Epidermal melanocyte (primary cell): ENCODE measurements around the gene MRM2.

Source experiments
- DNase-seq: peaks from one replicate; pipeline ENCODE4 v3.0.0; 2011; ENCODE audit warnings: low spot score; ENCODE audit not compliant: insufficient read length

Gene MRM2

GRCh38 chr7:2266911-2267310, 24.9 kb upstream of the MRM2 start:
- peak; percentile 87 for DNase-seq

- DNase-seq, result no peak
Observed at GRCh38 chr7:2264158-2264557, 22.2 kb upstream of the MRM2 start.

GRCh38 chr7:2263176-2263575, 21.2 kb upstream of the MRM2 start:
- DNase-seq, result no peak

GRCh38 chr7:2261611-2262010, 19.6 kb upstream of the MRM2 start:
- no peak for DNase-seq

DNA sequence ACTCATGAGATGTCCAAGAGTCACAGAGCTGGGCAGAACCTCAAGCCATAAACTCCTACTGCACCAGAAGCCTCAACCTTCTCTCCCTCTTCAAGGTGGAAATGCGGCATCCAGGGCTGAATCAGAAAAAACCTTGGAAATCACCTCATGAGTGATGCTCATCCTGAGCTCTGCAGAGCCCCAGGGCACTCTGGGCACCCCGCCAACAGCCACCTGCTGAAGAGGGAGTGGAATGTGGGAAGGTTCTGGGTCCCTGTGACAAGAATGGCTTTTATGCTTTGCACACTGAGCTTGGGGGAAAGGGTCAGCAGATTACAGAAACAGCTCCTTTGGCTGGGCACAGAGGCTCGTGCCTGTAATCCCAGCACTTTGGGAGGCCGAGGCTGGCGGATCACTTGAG, 18.8 kb upstream of the MRM2 start:
- no peak for DNase-seq

DNA sequence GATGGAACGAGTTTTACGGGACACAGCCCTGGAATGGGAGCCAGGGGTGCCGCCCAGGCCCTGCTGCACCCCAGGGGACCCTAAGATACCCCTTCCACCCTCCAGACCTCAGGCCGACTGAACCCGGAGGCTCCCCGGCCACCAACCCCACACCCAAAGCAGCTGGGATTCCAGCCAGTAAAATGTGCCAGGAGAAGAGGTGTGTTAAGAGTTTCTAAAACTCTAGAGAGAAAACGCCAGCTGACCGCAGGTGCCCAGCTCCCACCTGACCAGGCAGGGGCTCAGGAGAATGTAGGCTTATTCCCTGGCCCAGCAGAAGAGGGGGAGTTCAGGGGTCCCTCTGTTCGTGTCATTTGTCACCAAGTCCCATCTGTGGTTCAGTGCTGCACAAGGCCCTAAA, 17.5 kb upstream of the MRM2 start:
- no peak for DNase-seq

DNA sequence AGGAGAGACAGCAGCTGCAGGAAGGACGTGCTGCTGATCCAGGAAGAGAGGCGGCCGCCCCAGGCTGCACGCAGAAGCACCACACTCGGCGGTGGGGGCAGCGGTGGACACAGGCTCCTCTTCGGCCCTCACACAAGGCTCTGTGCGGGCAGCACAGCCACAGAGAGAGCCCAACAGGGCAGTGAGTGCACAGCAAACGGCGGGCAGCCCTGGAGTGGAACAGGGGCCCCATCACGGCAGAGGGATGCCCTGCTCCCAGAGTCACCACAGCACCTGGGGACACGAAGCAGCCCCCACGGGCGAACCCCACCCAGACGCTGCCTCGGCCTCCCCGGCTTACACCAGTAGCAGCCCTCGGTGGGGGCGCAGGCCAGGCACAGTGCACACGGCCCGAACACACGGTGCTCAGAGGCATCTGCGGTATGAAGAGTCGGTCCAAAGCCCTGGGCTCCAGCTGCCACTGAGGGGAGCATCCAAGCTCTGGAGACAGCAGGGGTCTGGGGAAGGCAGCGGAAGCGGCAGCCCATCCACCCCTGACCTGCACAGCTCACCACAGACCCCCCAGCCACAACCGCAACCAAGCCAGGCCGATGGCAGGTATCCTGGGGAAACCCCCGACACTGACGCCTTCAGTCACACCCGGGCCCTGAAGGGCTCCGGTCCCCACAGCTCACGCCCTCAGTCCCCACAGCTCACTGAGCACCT, 16.8 kb upstream of the MRM2 start:
- no peak for DNase-seq

GRCh38 chr7:2257651-2258050, 15.6 kb upstream of the MRM2 start:
- DNase-seq, result no peak

GRCh38 chr7:2257046-2257551, 15.1 kb upstream of the MRM2 start:
- DNase-seq, result no peak

GRCh38 chr7:2256306-2257045, 14.5 kb upstream of the MRM2 start:
- DNase-seq, result no peak

DNA sequence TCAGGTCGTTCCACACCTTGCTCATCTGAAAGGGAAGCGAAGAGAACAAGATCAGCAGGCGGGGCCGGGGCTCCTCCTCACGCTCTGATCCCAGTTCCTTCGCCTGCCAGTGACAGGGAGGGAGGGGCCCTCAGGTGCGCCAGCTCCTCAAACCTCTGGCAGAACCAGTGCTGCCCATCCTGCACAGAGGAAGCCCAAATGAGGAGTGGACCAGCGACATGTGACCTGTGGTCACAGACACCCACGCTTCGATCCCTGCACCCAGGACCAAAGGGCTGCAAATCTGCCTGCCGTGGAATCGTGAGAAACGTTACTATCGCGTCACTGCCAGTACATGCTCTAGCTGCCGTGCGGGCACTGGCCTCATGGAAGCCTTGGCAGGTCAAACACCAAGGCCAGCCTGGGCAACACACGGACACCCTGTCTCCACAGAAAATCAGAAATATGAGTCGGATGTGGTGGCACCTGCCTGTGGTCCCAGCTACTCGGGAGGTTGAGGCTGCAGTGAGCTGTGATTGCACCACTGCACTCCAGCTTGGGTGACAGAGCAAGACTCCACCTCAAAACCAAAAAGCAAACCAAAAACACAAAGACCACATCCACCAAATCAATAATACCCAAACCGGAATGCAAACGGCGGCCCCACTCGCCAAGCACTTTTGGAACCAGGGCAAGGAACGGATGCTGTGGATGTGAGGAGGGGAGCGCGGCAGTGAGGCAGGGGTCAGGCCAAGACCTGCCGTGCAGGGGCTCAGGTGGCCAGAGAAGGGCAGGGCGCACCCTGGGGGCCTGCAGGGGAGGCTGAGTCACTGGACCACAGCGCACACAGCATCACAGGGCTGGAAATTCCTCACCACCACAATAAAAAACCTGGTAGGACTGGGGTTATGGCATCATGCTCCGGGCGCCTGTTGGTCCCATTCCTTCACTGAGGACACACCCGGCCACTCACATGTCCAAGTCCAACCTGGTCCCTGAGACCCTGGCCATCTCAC, 13.4 kb upstream of the MRM2 start:
- no peak for DNase-seq

- no peak for DNase-seq
Observed at GRCh38 chr7:2254429-2255144, 12.6 kb upstream of the MRM2 start.

GRCh38 chr7:2253525-2254244, 11.7 kb upstream of the MRM2 start:
- no peak for DNase-seq

DNA sequence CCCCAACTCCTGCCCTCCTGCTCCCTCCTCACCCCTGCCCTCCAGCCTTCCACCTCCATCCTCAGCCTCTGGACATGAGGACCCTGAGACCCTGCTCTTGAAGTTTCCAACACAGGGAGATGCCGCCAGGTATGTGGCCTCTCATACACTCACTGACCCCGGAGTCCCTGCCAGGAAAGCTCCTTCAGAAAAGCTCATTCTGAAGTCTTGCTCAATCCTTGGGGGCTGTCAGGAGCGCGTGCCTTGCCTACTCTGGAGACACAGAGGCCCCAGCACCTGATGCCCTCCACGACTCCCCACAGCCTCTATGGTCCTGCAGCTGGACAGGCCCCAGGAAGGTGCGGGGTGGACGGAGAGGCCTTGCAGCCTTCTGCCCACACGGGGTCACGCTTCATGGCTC, 11.0 kb upstream of the MRM2 start:
- no peak for DNase-seq

DNA sequence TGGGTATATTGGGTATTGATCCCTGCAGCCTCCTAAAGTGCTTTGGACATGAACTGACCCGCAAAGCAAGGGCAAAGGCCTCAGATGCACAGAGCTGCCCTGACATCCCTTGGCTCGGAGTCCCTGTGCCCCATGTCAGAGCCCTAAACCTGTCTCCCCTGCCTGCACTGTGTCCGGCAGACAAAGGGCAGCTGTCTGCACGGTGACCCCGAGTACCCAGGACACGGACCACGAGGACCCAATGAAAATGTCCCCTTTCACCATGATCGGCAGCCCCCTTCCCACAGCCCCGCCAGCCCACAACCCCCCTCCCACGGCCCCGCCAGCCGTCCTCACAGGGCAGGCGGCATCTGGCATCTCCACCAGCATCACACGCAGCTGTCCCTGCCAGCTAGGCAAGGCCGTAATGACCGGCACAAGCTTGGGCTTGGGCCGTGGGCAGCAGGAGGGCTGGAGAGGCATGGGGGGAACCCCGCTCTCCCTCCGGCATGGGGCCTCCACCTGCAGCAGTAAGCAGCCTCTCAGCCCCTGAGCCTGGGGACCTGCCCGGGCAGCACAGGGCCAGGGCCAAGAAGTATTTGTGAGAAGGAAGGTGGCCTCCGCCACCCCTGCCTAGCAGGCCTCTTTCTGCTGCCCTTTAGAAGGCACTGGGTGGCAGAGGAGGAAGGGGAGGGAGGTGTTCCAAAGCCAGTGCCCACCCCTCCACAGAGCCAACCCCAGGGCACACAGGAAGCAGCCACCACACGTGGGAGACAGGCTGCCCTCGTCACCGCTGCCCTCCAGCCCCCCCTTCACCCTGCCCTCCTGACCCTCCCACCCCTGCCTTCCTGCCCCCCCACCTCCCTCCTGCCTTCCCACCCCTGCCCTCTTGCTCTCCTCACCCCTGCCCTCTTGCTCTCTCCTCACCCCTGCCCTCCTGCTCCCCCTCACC, 10.1 kb upstream of the MRM2 start:
- DNase-seq, result no peak

DNA sequence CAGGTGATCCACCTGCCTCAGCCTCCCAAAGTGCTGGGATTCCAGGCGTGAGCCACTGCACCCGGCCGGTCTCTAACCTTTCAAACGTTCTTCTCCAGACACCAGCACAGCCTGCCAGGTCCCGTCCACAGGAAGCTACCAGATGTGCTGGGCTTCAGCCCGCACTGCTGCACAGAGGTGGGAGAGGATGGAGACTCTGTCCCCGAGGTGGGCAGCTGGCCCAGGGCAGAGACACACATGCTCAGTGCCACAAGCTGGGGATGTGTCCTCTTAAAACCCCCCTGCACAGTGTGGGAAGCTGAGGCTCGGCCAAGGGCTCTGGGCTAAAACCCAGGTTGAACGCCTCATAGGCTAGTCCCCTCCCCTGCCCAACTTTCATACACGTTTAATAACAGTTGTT, 9.4 kb upstream of the MRM2 start:
- no peak for DNase-seq

DNA sequence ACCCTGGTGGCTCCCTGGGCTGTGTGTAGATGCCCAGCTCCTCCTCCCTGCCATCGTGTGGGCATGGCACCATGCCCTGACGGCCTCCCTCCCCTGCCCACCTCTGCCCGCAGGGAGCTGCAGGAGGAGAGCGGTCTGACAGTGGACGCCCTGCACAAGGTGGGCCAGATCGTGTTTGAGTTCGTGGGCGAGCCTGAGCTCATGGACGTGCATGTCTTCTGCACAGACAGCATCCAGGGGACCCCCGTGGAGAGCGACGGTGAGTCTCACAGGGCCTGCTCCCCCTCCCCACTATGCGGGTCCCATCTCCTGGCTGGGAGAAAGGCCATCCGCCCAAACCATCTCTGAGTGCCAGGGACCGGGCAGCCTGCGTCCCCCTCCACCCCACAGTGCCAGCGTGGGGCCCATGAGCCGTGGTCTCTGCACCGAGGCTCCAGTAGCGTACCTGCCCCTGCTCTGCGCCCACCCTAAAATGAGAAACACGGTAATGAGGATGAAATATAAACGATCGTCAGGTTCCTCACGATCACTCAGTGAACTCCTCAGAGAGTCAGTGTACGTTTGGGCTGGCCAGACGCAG, 7.8 kb upstream of the MRM2 start:
- no peak for DNase-seq

- DNase-seq, result peak; percentile 100
Observed at GRCh38 chr7:2248984-2249694, 7.1 kb upstream of the MRM2 start.
